ENCODE data around the gene LIN7B. TPM values are rescaled to one million over a fixed set of nuclear protein-coding genes. Genes with fewer than 3 reads are reported as not detected.
A peak's percentile ranks its signal among the peaks of the same experiment; 100 is the strongest.

LIN7B gene
- total and polyA plus RNA-seq, 9 of the 15 experiments (the other 6 are each of a cell fraction or from before 2014, with no cell fraction given) = 0.89 to 15.7 (median 4.0) TPM

- TF ChIP-seq CCNT2 (IDR thresholded peaks at IDR 0.05; ENCODE audit: borderline replicate concordance, extremely low read depth, insufficient read length, low read depth, low read length) (peak; percentile 22), ZNF134 (CRISPR knock-in tag; conservative IDR thresholded peaks at IDR 0.05) (no peak), PKNOX1 (IDR thresholded peaks at IDR 0.05) (peak; percentile 62), ZNF551 (CRISPR knock-in tag; IDR thresholded peaks at IDR 0.05) (no peak), RAD51 (IDR thresholded peaks at IDR 0.05; ENCODE audit: borderline replicate concordance, low read depth) (no peak), SMARCA5 (IDR thresholded peaks at IDR 0.05) (no peak), ZFX (CRISPR knock-in tag; IDR thresholded peaks at IDR 0.05) (peak; percentile 26; the same call in 1 of the 2 replicates), KDM5B (IDR thresholded peaks at IDR 0.05; ENCODE audit: insufficient replicate concordance, low read depth, low read length) (no peak), ZNF79 (CRISPR knock-in tag; IDR thresholded peaks at IDR 0.05; ENCODE audit: low read depth) (no peak), CTCF (IDR thresholded peaks at IDR 0.05 in 2 of 3, conservative IDR thresholded peaks at IDR 0.05 in 1 of 3; ENCODE audit: insufficient read depth in 2 of 3, low read depth in 1 of 3, low read length in 3 of 3) (no peak), TEAD1 (CRISPR knock-in tag; IDR thresholded peaks at IDR 0.05) (no peak), SRF (CRISPR knock-in tag; IDR thresholded peaks at IDR 0.05) (peak in 1 of 2 experiments; percentile 66; a peak in 2 of 4 replicates), ZNF584 (CRISPR knock-in tag; IDR thresholded peaks at IDR 0.05; ENCODE audit: low read depth) (no peak), MBD2 (IDR thresholded peaks at IDR 0.05; ENCODE audit: borderline replicate concordance, low read depth) (peak; percentile 78), NFRKB (IDR thresholded peaks at IDR 0.05; ENCODE audit: low read depth) (no peak)
- TF ChIP-seq, protein P1, sequence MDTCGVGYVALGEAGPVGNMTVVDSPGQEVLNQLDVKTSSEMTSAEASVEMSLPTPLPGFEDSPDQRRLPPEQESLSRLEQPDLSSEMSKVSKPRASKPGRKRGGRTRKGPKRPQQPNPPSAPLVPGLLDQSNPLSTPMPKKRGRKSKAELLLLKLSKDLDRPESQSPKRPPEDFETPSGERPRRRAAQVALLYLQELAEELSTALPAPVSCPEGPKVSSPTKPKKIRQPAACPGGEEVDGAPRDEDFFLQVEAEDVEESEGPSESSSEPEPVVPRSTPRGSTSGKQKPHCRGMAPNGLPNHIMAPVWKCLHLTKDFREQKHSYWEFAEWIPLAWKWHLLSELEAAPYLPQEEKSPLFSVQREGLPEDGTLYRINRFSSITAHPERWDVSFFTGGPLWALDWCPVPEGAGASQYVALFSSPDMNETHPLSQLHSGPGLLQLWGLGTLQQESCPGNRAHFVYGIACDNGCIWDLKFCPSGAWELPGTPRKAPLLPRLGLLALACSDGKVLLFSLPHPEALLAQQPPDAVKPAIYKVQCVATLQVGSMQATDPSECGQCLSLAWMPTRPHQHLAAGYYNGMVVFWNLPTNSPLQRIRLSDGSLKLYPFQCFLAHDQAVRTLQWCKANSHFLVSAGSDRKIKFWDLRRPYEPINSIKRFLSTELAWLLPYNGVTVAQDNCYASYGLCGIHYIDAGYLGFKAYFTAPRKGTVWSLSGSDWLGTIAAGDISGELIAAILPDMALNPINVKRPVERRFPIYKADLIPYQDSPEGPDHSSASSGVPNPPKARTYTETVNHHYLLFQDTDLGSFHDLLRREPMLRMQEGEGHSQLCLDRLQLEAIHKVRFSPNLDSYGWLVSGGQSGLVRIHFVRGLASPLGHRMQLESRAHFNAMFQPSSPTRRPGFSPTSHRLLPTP (IDR thresholded peaks at IDR 0.05; ENCODE audit: borderline replicate concordance, extremely low read depth, insufficient read length) = no peak
- TF ChIP-seq, protein P2, sequence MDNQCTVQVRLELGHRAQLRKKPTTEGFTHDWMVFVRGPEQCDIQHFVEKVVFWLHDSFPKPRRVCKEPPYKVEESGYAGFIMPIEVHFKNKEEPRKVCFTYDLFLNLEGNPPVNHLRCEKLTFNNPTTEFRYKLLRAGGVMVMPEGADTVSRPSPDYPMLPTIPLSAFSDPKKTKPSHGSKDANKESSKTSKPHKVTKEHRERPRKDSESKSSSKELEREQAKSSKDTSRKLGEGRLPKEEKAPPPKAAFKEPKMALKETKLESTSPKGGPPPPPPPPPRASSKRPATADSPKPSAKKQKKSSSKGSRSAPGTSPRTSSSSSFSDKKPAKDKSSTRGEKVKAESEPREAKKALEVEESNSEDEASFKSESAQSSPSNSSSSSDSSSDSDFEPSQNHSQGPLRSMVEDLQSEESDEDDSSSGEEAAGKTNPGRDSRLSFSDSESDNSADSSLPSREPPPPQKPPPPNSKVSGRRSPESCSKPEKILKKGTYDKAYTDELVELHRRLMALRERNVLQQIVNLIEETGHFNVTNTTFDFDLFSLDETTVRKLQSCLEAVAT (IDR thresholded peaks at IDR 0.05) = no peak
- TF ChIP-seq, protein P3, sequence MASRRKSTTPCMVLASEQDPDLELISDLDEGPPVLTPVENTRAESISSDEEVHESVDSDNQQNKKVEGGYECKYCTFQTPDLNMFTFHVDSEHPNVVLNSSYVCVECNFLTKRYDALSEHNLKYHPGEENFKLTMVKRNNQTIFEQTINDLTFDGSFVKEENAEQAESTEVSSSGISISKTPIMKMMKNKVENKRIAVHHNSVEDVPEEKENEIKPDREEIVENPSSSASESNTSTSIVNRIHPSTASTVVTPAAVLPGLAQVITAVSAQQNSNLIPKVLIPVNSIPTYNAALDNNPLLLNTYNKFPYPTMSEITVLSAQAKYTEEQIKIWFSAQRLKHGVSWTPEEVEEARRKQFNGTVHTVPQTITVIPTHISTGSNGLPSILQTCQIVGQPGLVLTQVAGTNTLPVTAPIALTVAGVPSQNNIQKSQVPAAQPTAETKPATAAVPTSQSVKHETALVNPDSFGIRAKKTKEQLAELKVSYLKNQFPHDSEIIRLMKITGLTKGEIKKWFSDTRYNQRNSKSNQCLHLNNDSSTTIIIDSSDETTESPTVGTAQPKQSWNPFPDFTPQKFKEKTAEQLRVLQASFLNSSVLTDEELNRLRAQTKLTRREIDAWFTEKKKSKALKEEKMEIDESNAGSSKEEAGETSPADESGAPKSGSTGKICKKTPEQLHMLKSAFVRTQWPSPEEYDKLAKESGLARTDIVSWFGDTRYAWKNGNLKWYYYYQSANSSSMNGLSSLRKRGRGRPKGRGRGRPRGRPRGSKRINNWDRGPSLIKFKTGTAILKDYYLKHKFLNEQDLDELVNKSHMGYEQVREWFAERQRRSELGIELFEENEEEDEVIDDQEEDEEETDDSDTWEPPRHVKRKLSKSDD (conservative IDR thresholded peaks at IDR 0.05; ENCODE audit: low read length) = no peak
Observed at GRCh38 chr19:49142866-49143335, 28.7 kb downstream of the LIN7B start (continued).
